HepG2 (cell line): ENCODE measurements around the gene OPRD1. TPM values are rescaled to one million over a fixed set of nuclear protein-coding genes. Genes with fewer than 3 reads are reported as not detected.

Experiments
- ATAC-seq: fragments of 200-7000 bp; cut with Tn5 transposase; 3 replicates; pipeline ENCODE4 v1.9.1; 2020; ENCODE audit warnings: mild to moderate bottlenecking, moderate library complexity
- BruUV-seq: library from RNA; stranded (reverse); fragments of 400-500 nt; replicated peaks from 2 replicates; lab custom pipeline; 2021; lab: Mats Ljungman, UMichigan
- CTCF ChIA-PET: fragments of 300-600 bp; formaldehyde crosslinking; extraction: SDS; loops from one replicate; lab custom pipeline; 2021; ENCODE audit warnings: low total read pairs, inconsistent platforms, low intra/inter-chr PET ratio; lab: Yijun Ruan, JAX
- POLR2A ChIA-PET: fragments of 350-600 bp; sonication (Branson Sonifier 250); formaldehyde crosslinking; loops from one replicate; lab custom pipeline; 2020; ENCODE audit warnings: antibody characterized with exemption, inconsistent platforms; lab: Yijun Ruan, JAX
- DNase-seq: peaks from one replicate; pipeline ENCODE4 v3.0.0-alpha.2; 2015; ENCODE audit warnings: low spot score
- FAIRE-seq: peaks from 3 replicates; lab custom pipeline; 2011; peaks lifted over from hg19 to GRCh38; lab: Jason Lieb, UNC
- H2AFZ ChIP-seq: one replicate; pipeline ENCODE4 v1.6.1; 2011; ENCODE audit warnings: low read length, inconsistent platforms
- H3K27ac ChIP-seq: fragments of 300-600 bp; 3 replicates; pipeline ENCODE4 v1.8.0; 2011; ENCODE audit warnings: mixed run types, mild to moderate bottlenecking, mixed read lengths, low read length, inconsistent platforms; ENCODE audit not compliant: insufficient read depth; ENCODE audit errors: extremely low read length
- H3K27me3 ChIP-seq, 2 experiments: fragments of 200-600 bp in 1 of 2; 2 replicates in 1 of 2; 3 replicates in 1 of 2; pipeline versions ENCODE4 v1.6.0 to v1.8.0; 2011; ENCODE audit warnings: low read length in 2 of 2, mild to moderate bottlenecking in 2 of 2, moderate library complexity in 2 of 2, inconsistent platforms in 1 of 2; ENCODE audit not compliant: insufficient read depth in 2 of 2, control insufficient read depth in 1 of 2
- H3K36me3 ChIP-seq, 2 experiments: fragments of 200-600 bp in 1 of 2; replicated peaks in 1 of 2; 2 replicates in 1 of 2; 3 replicates in 1 of 2; pipeline versions ENCODE4 v1.5.1 to v1.8.0; 2011; ENCODE audit warnings: low read length in 2 of 2, inconsistent platforms in 1 of 2; ENCODE audit not compliant: insufficient read depth in 2 of 2, control insufficient read depth in 1 of 2
- H3K4me1 ChIP-seq: 2 replicates; pipeline ENCODE4 v1.5.1; 2012; ENCODE audit warnings: low read length, inconsistent platforms; ENCODE audit not compliant: insufficient read depth
- H3K4me2 ChIP-seq: 2 replicates; pipeline ENCODE4 v1.6.0; 2011; ENCODE audit warnings: low read depth, low read length, inconsistent platforms
- H3K4me3 ChIP-seq, 3 experiments: fragments of 200-600 bp in 1 of 3; sonication (generic), shearing (Covaris generic) in 1 of 3; replicated peaks in 1 of 3; 2 replicates each; pipeline ENCODE4 v1.5.1; 2011 to 2016; ENCODE audit warnings: low read length in 3 of 3, inconsistent platforms in 2 of 3, low read depth in 2 of 3, mild to moderate bottlenecking in 2 of 3, control low read depth in 1 of 3, mixed read lengths in 1 of 3; ENCODE audit not compliant: insufficient read depth in 1 of 3
- H3K79me2 ChIP-seq: one replicate; pipeline ENCODE4 v1.6.1; 2011; ENCODE audit warnings: low read length, inconsistent platforms; ENCODE audit not compliant: insufficient read depth
- H3K9ac ChIP-seq: 2 replicates; pipeline ENCODE4 v1.6.0; 2011; ENCODE audit warnings: mild to moderate bottlenecking, low read depth, low read length, inconsistent platforms; ENCODE audit not compliant: insufficient read depth
- H3K9me3 ChIP-seq: 2 replicates; pipeline ENCODE4 v1.5.1; 2012; ENCODE audit warnings: mild to moderate bottlenecking, low read length
- H4K20me1 ChIP-seq: 2 replicates; pipeline ENCODE4 v1.6.0; 2011; ENCODE audit warnings: inconsistent platforms, mild to moderate bottlenecking, low read length, moderate library complexity; ENCODE audit not compliant: insufficient read depth
- CHD2 ChIP-seq: IDR thresholded peaks from 2 replicates; pipeline ENCODE4 v1.6.1; 2011; ENCODE audit warnings: low read depth, low read length, improper control_type of control experiment
- FOXM1 ChIP-seq: sonication (generic); formaldehyde crosslinking; IDR thresholded peaks from 2 replicates; pipeline ENCODE4 v1.5.0; 2020; ENCODE audit warnings: missing genetic modification reagents
- NCOR1 ChIP-seq: fragments of 200-600 bp; sonication (generic); IDR thresholded peaks from 2 replicates; pipeline ENCODE4 v1.7.0; 2017; ENCODE audit warnings: antibody characterized with exemption, low read length, borderline replicate concordance
- RAD51 ChIP-seq: fragments of 450-650 bp; IDR thresholded peaks from 2 replicates; pipeline ENCODE4 v1.6.1; 2016; ENCODE audit warnings: borderline replicate concordance
- RFX5 ChIP-seq: IDR thresholded peaks from 2 replicates; pipeline ENCODE4 v1.6.1; 2011; ENCODE audit warnings: low read depth, low read length, improper control_type of control experiment
- TSC22D2 ChIP-seq: sonication (generic); formaldehyde crosslinking; IDR thresholded peaks from 2 replicates; pipeline ENCODE4 v1.5.1; 2020; ENCODE audit warnings: missing genetic modification reagents, mild to moderate bottlenecking, borderline replicate concordance
- ZNF121 ChIP-seq: sonication (generic); formaldehyde crosslinking; IDR thresholded peaks from 2 replicates; pipeline ENCODE4 v1.5.0; 2020; ENCODE audit warnings: mild to moderate bottlenecking, missing genetic modification reagents
- in situ Hi-C: cut with HindIII; loops from 2 replicates; pipeline ENCODE4 v1.10.0; 2017; ENCODE audit warnings: low pct_unique_long_range_greater_than_20kb; ENCODE audit not compliant: extremely low pct_ligation_motif_present
- intact Hi-C: fragments of 100-400 bp; cut with micrococcal nuclease; formaldehyde crosslinking; loops from one replicate; pipeline ENCODE4 v1.10.0; 2022; ENCODE audit not compliant: unreplicated experiment
- polyA plus RNA-seq, 8 experiments: library from polyadenylated mRNA; depleted of rRNA in 3 of 8; stranded (reverse) in 7 of 8; unstranded in 1 of 8; fragments of >200 nt; fragmentation: Illumina TruSeq in 4 of 8; extraction: Trizol in 4 of 8; gene quantifications; 2 replicates each; pipeline versions ENCODE4 v1.2.1 to v1.2.3, GENCODE V29; 2011 to 2016; ENCODE audit warnings: low read depth in 4 of 8, missing spikeins in 1 of 8, mixed read lengths in 1 of 8; ENCODE audit not compliant: insufficient read depth in 1 of 8
- total RNA-seq, 5 experiments: library from RNA; depleted of rRNA; stranded (reverse); fragments of >200 nt; fragmentation: Illumina TruSeq; extraction: Trizol; gene quantifications; 2 replicates each; pipeline ENCODE4 v1.2.3, GENCODE V29; 2016; ENCODE audit warnings: low read depth in 1 of 5
- TF ChIP-seq, protein P1 (sequence below): sonication (generic); formaldehyde crosslinking; IDR thresholded peaks from 2 replicates; pipeline ENCODE4 v1.5.1; 2020; ENCODE audit warnings: missing genetic modification reagents, mild to moderate bottlenecking, borderline replicate concordance
- TF ChIP-seq, protein P2 (sequence below): IDR thresholded peaks from 2 replicates; pipeline ENCODE4 v1.6.1; 2016

Gene OPRD1
- total and polyA plus RNA-seq, 2 of the 13 experiments (the other 11 are each of a cell fraction or from before 2014, with no cell fraction given), result 0.02 to 0.03 TPM

DNA sequence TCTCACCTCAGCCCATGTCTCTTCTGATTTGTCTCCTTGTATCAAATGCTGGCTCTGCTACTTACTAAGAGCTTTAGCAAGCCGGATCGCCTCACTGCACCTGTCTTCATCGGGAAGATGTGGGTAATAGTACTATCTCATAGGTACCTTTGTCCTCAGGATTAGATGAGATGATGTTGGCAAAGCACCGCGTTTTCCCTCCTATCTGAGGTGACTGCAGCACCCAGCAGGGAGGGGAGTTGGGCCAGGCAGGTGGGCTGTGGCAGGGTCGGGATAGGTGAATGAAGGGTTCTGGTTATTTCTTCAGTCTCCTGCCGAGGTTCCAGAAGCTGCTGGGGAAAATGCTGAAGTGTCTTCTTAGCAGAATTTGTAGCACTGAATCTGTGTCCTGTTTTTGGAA lies 5.2 kb downstream of the OPRD1 start (continued):
- TF ChIP-seq, protein P1, sequence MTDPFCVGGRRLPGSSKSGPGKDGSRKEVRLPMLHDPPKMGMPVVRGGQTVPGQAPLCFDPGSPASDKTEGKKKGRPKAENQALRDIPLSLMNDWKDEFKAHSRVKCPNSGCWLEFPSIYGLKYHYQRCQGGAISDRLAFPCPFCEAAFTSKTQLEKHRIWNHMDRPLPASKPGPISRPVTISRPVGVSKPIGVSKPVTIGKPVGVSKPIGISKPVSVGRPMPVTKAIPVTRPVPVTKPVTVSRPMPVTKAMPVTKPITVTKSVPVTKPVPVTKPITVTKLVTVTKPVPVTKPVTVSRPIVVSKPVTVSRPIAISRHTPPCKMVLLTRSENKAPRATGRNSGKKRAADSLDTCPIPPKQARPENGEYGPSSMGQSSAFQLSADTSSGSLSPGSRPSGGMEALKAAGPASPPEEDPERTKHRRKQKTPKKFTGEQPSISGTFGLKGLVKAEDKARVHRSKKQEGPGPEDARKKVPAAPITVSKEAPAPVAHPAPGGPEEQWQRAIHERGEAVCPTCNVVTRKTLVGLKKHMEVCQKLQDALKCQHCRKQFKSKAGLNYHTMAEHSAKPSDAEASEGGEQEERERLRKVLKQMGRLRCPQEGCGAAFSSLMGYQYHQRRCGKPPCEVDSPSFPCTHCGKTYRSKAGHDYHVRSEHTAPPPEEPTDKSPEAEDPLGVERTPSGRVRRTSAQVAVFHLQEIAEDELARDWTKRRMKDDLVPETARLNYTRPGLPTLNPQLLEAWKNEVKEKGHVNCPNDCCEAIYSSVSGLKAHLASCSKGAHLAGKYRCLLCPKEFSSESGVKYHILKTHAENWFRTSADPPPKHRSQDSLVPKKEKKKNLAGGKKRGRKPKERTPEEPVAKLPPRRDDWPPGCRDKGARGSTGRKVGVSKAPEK (CRISPR knock-in tag), result no peak
- TF ChIP-seq NCOR1, result no peak
- TF ChIP-seq FOXM1, result no peak
- TF ChIP-seq, protein P2, sequence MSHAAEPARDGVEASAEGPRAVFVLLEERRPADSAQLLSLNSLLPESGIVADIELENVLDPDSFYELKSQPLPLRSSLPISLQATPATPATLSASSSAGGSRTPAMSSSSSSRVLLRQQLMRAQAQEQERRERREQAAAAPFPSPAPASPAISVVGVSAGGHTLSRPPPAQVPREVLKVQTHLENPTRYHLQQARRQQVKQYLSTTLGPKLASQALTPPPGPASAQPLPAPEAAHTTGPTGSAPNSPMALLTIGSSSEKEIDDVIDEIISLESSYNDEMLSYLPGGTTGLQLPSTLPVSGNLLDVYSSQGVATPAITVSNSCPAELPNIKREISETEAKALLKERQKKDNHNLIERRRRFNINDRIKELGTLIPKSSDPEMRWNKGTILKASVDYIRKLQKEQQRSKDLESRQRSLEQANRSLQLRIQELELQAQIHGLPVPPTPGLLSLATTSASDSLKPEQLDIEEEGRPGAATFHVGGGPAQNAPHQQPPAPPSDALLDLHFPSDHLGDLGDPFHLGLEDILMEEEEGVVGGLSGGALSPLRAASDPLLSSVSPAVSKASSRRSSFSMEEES (CRISPR knock-in tag), result no peak
- TF ChIP-seq RFX5, result no peak
- no peak for TF ChIP-seq RAD51
- no peak for TF ChIP-seq CHD2

DNA sequence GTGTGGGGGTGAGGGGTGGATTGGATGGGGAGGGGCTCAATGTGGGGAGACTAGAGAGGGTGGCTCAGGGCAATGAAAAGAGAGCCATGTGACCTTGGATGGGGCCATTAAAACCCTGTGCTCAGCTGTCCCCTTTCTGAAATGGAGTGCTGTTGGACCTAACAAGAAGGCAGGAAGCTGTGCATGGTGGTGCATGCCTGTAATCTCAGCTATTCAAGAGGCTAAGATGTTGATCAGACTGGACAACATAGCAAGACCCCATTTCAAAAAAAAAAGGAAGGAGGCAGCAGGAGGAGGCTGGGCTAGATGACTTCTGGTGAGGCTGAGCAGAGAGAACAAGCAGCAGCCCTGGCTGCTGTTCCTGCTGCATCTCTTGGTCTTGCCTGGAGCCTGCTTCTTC lies 7.0 kb downstream of the OPRD1 start:
- H3K79me2 ChIP-seq, result no peaks in the 10 kb centered on the region
- TF ChIP-seq TSC22D2 (CRISPR knock-in tag) (no peak), ZNF121 (CRISPR knock-in tag) (peak; percentile 75)
- TF ChIP-seq, all 625 proteins: peak for 1
- H4K20me1 ChIP-seq, result 0 out of 2 replicates have a peak, but pooled peaks cover 5% of the 10 kb centered on the region
- no peak overlapping the region for H3K4me2 ChIP-seq
- H3K4me3 ChIP-seq, result no peak overlapping the region
- no TSS peak for BruUV-seq
- ChIA-PET CTCF (no interaction called here), POLR2A (no interaction called here)
- ATAC-seq (no peak), FAIRE-seq (no peak), DNase-seq (no peak)
- peaks cover 6 to 42% of the 10 kb centered on the region in 2 experiments for H3K27me3 ChIP-seq
- H3K27ac ChIP-seq, result no peak overlapping the region
- in situ Hi-C loops (no loop called here), intact Hi-C loops (no loop called here)
- H3K9ac ChIP-seq, result no peak overlapping the region
- no peak overlapping the region for H2AFZ ChIP-seq
- no peaks in the 10 kb centered on the region for H3K9me3 ChIP-seq
- H3K4me1 ChIP-seq, result peaks cover 12% of the 10 kb centered on the region
- no peaks in the 10 kb centered on the region for H3K36me3 ChIP-seq
